HepG2 (cell line): ENCODE data around the gene GPX7. TPM values are rescaled to one million over a fixed set of nuclear protein-coding genes. Genes with fewer than 3 reads are reported as not detected.

Experiments
- ATAC-seq: fragments of 200-7000 bp; cut with Tn5 transposase; 3 replicates; pipeline ENCODE4 v1.9.1; 2020; ENCODE audit warnings: mild to moderate bottlenecking, moderate library complexity
- BruUV-seq: library from RNA; stranded (reverse); fragments of 400-500 nt; replicated peaks from 2 replicates; lab custom pipeline; 2021; lab: Mats Ljungman, UMichigan
- CTCF ChIA-PET: fragments of 300-600 bp; formaldehyde crosslinking; extraction: SDS; loops from one replicate; lab custom pipeline; 2021; ENCODE audit warnings: low total read pairs, inconsistent platforms, low intra/inter-chr PET ratio; lab: Yijun Ruan, JAX
- POLR2A ChIA-PET: fragments of 350-600 bp; sonication (Branson Sonifier 250); formaldehyde crosslinking; loops from one replicate; lab custom pipeline; 2020; ENCODE audit warnings: antibody characterized with exemption, inconsistent platforms; lab: Yijun Ruan, JAX
- DNase-seq: peaks from one replicate; pipeline ENCODE4 v3.0.0-alpha.2; 2015; ENCODE audit warnings: low spot score
- FAIRE-seq: peaks from 3 replicates; lab custom pipeline; 2011; peaks lifted over from hg19 to GRCh38; lab: Jason Lieb, UNC
- H2AFZ ChIP-seq: one replicate; pipeline ENCODE4 v1.6.1; 2011; ENCODE audit warnings: low read length, inconsistent platforms
- H3K27ac ChIP-seq: fragments of 300-600 bp; 3 replicates; pipeline ENCODE4 v1.8.0; 2011; ENCODE audit warnings: mixed run types, mild to moderate bottlenecking, mixed read lengths, low read length, inconsistent platforms; ENCODE audit not compliant: insufficient read depth; ENCODE audit errors: extremely low read length
- H3K27me3 ChIP-seq, 2 experiments: fragments of 200-600 bp in 1 of 2; 2 replicates in 1 of 2; 3 replicates in 1 of 2; pipeline versions ENCODE4 v1.6.0 to v1.8.0; 2011; ENCODE audit warnings: low read length in 2 of 2, mild to moderate bottlenecking in 2 of 2, moderate library complexity in 2 of 2, inconsistent platforms in 1 of 2; ENCODE audit not compliant: insufficient read depth in 2 of 2, control insufficient read depth in 1 of 2
- H3K36me3 ChIP-seq, 2 experiments: fragments of 200-600 bp in 1 of 2; replicated peaks in 1 of 2; 2 replicates in 1 of 2; 3 replicates in 1 of 2; pipeline versions ENCODE4 v1.5.1 to v1.8.0; 2011; ENCODE audit warnings: low read length in 2 of 2, inconsistent platforms in 1 of 2; ENCODE audit not compliant: insufficient read depth in 2 of 2, control insufficient read depth in 1 of 2
- H3K4me1 ChIP-seq: 2 replicates; pipeline ENCODE4 v1.5.1; 2012; ENCODE audit warnings: low read length, inconsistent platforms; ENCODE audit not compliant: insufficient read depth
- H3K4me2 ChIP-seq: 2 replicates; pipeline ENCODE4 v1.6.0; 2011; ENCODE audit warnings: low read depth, low read length, inconsistent platforms
- H3K4me3 ChIP-seq, 3 experiments: fragments of 200-600 bp in 1 of 3; sonication (generic), shearing (Covaris generic) in 1 of 3; replicated peaks in 1 of 3; 2 replicates each; pipeline ENCODE4 v1.5.1; 2011 to 2016; ENCODE audit warnings: low read length in 3 of 3, inconsistent platforms in 2 of 3, low read depth in 2 of 3, mild to moderate bottlenecking in 2 of 3, control low read depth in 1 of 3, mixed read lengths in 1 of 3; ENCODE audit not compliant: insufficient read depth in 1 of 3
- H3K79me2 ChIP-seq: one replicate; pipeline ENCODE4 v1.6.1; 2011; ENCODE audit warnings: low read length, inconsistent platforms; ENCODE audit not compliant: insufficient read depth
- H3K9ac ChIP-seq: 2 replicates; pipeline ENCODE4 v1.6.0; 2011; ENCODE audit warnings: mild to moderate bottlenecking, low read depth, low read length, inconsistent platforms; ENCODE audit not compliant: insufficient read depth
- H3K9me3 ChIP-seq: 2 replicates; pipeline ENCODE4 v1.5.1; 2012; ENCODE audit warnings: mild to moderate bottlenecking, low read length
- H4K20me1 ChIP-seq: 2 replicates; pipeline ENCODE4 v1.6.0; 2011; ENCODE audit warnings: inconsistent platforms, mild to moderate bottlenecking, low read length, moderate library complexity; ENCODE audit not compliant: insufficient read depth
- FIP1L1 ChIP-seq: fragments of 200-400 bp; formaldehyde crosslinking; IDR thresholded peaks from 2 replicates; pipeline ENCODE4 v1.6.1; 2018; ENCODE audit warnings: low read depth, mild to moderate bottlenecking, low read length, moderate library complexity, borderline replicate concordance; ENCODE audit not compliant: insufficient read depth
- MAZ ChIP-seq, 2 experiments: sonication (generic) in 1 of 2; formaldehyde crosslinking in 1 of 2; IDR thresholded peaks; 2 replicates each; pipeline versions ENCODE4 v1.5.0 to v1.6.1; 2012 to 2020; ENCODE audit warnings: low read depth in 2 of 2, mild to moderate bottlenecking in 2 of 2, borderline replicate concordance in 1 of 2, improper control_type of control experiment in 1 of 2, low read length in 1 of 2, missing genetic modification reagents in 1 of 2, moderate library complexity in 1 of 2
- SATB2 ChIP-seq: sonication (generic); formaldehyde crosslinking; IDR thresholded peaks from 2 replicates; pipeline ENCODE4 v1.5.0; 2020; ENCODE audit warnings: missing genetic modification reagents
- STAG1 ChIP-seq: sonication (generic); formaldehyde crosslinking; IDR thresholded peaks from 2 replicates; pipeline ENCODE4 v1.4.0; 2020; ENCODE audit warnings: missing genetic modification reagents
- ZNF263 ChIP-seq: sonication (generic); formaldehyde crosslinking; IDR thresholded peaks from 2 replicates; pipeline ENCODE4 v1.4.0; 2020; ENCODE audit warnings: missing genetic modification reagents
- WGBS: methylation state at CpG from one replicate; pipeline ENCODE4 v1.1.6; 2017; ENCODE audit warnings: low lambda C conversion rate; 5-methylcytosine and 5-hydroxymethylcytosine counted together
- in situ Hi-C: cut with HindIII; loops from 2 replicates; pipeline ENCODE4 v1.10.0; 2017; ENCODE audit warnings: low pct_unique_long_range_greater_than_20kb; ENCODE audit not compliant: extremely low pct_ligation_motif_present
- intact Hi-C: fragments of 100-400 bp; cut with micrococcal nuclease; formaldehyde crosslinking; loops from one replicate; pipeline ENCODE4 v1.10.0; 2022; ENCODE audit not compliant: unreplicated experiment
- polyA plus RNA-seq, 8 experiments: library from polyadenylated mRNA; depleted of rRNA in 3 of 8; stranded (reverse) in 7 of 8; unstranded in 1 of 8; fragments of >200 nt; fragmentation: Illumina TruSeq in 4 of 8; extraction: Trizol in 4 of 8; gene quantifications; 2 replicates each; pipeline versions ENCODE4 v1.2.1 to v1.2.3, GENCODE V29; 2011 to 2016; ENCODE audit warnings: low read depth in 4 of 8, missing spikeins in 1 of 8, mixed read lengths in 1 of 8; ENCODE audit not compliant: insufficient read depth in 1 of 8
- total RNA-seq, 5 experiments: library from RNA; depleted of rRNA; stranded (reverse); fragments of >200 nt; fragmentation: Illumina TruSeq; extraction: Trizol; gene quantifications; 2 replicates each; pipeline ENCODE4 v1.2.3, GENCODE V29; 2016; ENCODE audit warnings: low read depth in 1 of 5
- TF ChIP-seq, protein P1 (sequence below): sonication (generic); formaldehyde crosslinking; IDR thresholded peaks from 2 replicates; pipeline ENCODE4 v1.4.0; 2020; ENCODE audit warnings: missing genetic modification reagents
- TF ChIP-seq, protein P2 (sequence below): sonication (generic); formaldehyde crosslinking; IDR thresholded peaks from 2 replicates; pipeline ENCODE4 v1.4.0; 2020; ENCODE audit warnings: missing genetic modification reagents

The GPX7 gene
- total and polyA plus RNA-seq, 2 of the 13 experiments (the other 11 are each of a cell fraction or from before 2014, with no cell fraction given), result 14.1 to 16.2 TPM

GRCh38 chr1:52562766-52563165 is 39.4 kb upstream of the GPX7 start (continued):
- TF ChIP-seq, protein P1, sequence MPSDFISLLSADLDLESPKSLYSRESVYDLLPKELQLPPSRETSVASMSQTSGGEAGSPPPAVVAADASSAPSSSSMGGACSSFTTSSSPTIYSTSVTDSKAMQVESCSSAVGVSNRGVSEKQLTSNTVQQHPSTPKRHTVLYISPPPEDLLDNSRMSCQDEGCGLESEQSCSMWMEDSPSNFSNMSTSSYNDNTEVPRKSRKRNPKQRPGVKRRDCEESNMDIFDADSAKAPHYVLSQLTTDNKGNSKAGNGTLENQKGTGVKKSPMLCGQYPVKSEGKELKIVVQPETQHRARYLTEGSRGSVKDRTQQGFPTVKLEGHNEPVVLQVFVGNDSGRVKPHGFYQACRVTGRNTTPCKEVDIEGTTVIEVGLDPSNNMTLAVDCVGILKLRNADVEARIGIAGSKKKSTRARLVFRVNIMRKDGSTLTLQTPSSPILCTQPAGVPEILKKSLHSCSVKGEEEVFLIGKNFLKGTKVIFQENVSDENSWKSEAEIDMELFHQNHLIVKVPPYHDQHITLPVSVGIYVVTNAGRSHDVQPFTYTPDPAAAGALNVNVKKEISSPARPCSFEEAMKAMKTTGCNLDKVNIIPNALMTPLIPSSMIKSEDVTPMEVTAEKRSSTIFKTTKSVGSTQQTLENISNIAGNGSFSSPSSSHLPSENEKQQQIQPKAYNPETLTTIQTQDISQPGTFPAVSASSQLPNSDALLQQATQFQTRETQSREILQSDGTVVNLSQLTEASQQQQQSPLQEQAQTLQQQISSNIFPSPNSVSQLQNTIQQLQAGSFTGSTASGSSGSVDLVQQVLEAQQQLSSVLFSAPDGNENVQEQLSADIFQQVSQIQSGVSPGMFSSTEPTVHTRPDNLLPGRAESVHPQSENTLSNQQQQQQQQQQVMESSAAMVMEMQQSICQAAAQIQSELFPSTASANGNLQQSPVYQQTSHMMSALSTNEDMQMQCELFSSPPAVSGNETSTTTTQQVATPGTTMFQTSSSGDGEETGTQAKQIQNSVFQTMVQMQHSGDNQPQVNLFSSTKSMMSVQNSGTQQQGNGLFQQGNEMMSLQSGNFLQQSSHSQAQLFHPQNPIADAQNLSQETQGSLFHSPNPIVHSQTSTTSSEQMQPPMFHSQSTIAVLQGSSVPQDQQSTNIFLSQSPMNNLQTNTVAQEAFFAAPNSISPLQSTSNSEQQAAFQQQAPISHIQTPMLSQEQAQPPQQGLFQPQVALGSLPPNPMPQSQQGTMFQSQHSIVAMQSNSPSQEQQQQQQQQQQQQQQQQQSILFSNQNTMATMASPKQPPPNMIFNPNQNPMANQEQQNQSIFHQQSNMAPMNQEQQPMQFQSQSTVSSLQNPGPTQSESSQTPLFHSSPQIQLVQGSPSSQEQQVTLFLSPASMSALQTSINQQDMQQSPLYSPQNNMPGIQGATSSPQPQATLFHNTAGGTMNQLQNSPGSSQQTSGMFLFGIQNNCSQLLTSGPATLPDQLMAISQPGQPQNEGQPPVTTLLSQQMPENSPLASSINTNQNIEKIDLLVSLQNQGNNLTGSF (CRISPR knock-in tag), result no peak
- TF ChIP-seq MAZ (IDR thresholded peaks at IDR 0.05; ENCODE audit: borderline replicate concordance, low read depth, low read length) (no peak), MAZ (CRISPR knock-in tag; IDR thresholded peaks at IDR 0.05; ENCODE audit: low read depth) (no peak), FIP1L1 (no peak)

- Histone ChIP-seq H2AFZ (no peak overlapping the region), H3K9ac (no peak overlapping the region), H3K79me2 (no peaks in the 10 kb centered on the region), H3K4me1 (peaks cover 10% of the 10 kb centered on the region), H3K36me3 (no peaks in the 10 kb centered on the region), H3K27me3 (no peaks in the 10 kb centered on the region; a peak in 1 of 5 replicates), H4K20me1 (no peaks in the 10 kb centered on the region), H3K27ac (no peak overlapping the region), H3K4me2 (no peak overlapping the region), H3K4me3 (no peak overlapping the region), H3K9me3 (no peaks in the 10 kb centered on the region)
- BruUV-seq, result no TSS peak
- 0 out of 2 replicates have a peak, but pooled peaks have one; percentile 5 for TF ChIP-seq STAG1 (CRISPR knock-in tag)
- TF ChIP-seq SATB2 (CRISPR knock-in tag), result no peak
- TF ChIP-seq ZNF263 (CRISPR knock-in tag), result peak; percentile 23; the same call in 1 of the 2 replicates
- TF ChIP-seq, protein P2, sequence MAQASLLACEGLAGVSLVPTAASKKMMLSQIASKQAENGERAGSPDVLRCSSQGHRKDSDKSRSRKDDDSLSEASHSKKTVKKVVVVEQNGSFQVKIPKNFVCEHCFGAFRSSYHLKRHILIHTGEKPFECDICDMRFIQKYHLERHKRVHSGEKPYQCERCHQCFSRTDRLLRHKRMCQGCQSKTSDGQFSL (CRISPR knock-in tag), result no peak
- ATAC-seq (peak; percentile 29; the same call in 1 of the 3 replicates), DNase-seq (no peak), FAIRE-seq (no peak)
- intact Hi-C loops (no loop called here), in situ Hi-C loops (no loop called here)
- POLR2A ChIA-PET, result interaction anchor here (1.9 kb wide), 1 partner anchor 15 kb away, joined by 7 read pairs; the partner anchor contains the start of gene TUT4
- 34% methylated on average over 5 of the region's 5 CpGs for WGBS
- CTCF ChIA-PET, result no interaction called here
These were observed 34.2 kb upstream of the GPX7 start for GRCh38 chr1:52567943-52568342.
